ENCODE measurements around the gene CYB5RL.
A peak's percentile ranks its signal among the peaks of the same experiment; 100 is the strongest.
"Not testable (repeated sequence)": the region's sequence is repeated elsewhere in the genome, so short reads cannot be mapped to it uniquely, and the experiment has no call there.

CYB5RL gene

DNA sequence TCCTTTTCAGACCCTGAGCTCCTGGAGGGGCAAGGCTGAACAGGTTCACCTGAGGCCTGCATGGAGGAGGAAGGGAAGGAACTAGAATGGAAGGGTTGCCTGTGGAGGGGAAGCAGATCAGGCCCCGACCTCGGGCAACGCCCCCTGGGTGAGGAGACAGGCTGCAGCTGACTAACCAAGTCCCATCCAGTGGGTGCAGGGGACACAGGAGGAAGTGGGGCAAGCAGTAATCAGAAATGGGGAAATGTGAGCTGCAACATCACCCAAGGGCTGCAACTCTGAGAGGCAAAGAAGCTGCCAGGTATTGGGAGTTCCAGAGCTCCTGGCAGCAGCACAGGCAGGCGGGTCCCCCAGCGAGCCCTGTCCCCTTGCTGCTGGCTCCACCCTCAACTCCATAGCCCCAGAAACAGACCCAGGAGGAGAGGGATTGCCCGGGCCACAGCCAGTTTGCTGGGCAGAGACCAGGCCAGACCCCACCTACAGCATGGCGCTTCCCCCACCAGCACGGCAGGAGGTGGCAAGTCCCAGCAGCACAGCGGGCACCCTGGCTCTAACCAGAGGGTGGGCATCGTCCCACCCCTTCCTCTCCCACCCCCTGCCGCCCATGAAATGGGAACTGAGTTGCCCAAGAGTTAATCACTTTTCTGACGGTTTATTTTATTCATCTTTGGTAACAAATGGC is 38.7 kb upstream of the CYB5RL start:
- Histone ChIP-seq H3K36me3 (replicated peaks; ENCODE audit: low read depth, low read length) (no peaks in the 10 kb centered on the region), H3K79me2 (ENCODE audit: low read length) (no peaks in the 10 kb centered on the region)

DNA sequence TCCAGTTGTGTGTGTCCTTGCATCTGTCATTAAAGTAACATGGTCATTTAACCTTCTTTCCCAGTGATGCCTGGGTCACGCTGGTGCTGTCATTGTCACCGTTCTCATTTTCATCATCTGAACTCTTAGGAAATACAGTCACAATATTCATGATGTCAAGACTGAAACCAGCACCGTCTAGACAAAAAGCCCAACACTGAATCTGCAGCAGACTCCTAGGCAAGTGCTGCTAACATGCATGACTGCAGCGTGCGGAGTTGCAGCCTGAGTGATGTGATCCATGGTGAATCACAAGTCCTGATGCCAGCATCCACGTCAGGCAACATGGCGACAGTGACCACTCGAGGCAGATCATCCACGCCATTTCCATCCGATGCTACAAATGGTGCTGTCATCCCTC is 37.8 kb upstream of the CYB5RL start:
- no peaks in the 10 kb centered on the region for H3K36me3 ChIP-seq (replicated peaks; ENCODE audit: low read depth, low read length)
- no peaks in the 10 kb centered on the region for H3K27me3 ChIP-seq (ENCODE audit: low read depth, low read length)
- H3K4me1 ChIP-seq (ENCODE audit: low read length), result peaks cover 6% of the 10 kb centered on the region
- no peaks in the 10 kb centered on the region for H3K9me3 ChIP-seq (ENCODE audit: insufficient read depth, low read length)
- no peak for TF ChIP-seq EZH2phosphoT487 (IDR thresholded peaks at IDR 0.05; ENCODE audit: low read depth)
- TF ChIP-seq, protein P1, sequence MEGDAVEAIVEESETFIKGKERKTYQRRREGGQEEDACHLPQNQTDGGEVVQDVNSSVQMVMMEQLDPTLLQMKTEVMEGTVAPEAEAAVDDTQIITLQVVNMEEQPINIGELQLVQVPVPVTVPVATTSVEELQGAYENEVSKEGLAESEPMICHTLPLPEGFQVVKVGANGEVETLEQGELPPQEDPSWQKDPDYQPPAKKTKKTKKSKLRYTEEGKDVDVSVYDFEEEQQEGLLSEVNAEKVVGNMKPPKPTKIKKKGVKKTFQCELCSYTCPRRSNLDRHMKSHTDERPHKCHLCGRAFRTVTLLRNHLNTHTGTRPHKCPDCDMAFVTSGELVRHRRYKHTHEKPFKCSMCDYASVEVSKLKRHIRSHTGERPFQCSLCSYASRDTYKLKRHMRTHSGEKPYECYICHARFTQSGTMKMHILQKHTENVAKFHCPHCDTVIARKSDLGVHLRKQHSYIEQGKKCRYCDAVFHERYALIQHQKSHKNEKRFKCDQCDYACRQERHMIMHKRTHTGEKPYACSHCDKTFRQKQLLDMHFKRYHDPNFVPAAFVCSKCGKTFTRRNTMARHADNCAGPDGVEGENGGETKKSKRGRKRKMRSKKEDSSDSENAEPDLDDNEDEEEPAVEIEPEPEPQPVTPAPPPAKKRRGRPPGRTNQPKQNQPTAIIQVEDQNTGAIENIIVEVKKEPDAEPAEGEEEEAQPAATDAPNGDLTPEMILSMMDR (IDR thresholded peaks at IDR 0.05; ENCODE audit: low read depth, low read length), result no peak
- no peak overlapping the region for H3K9ac ChIP-seq (ENCODE audit: low read length)
- no peaks in the 10 kb centered on the region for H3K79me2 ChIP-seq (ENCODE audit: low read length)
- no peak overlapping the region for H3K4me2 ChIP-seq (ENCODE audit: low read length)
- no peak overlapping the region for H3K4me3 ChIP-seq (ENCODE audit: low read length)
- no peak overlapping the region for H2AFZ ChIP-seq (ENCODE audit: low read depth, low read length)
- H3K27ac ChIP-seq (ENCODE audit: low read length), result no peak overlapping the region
- H4K20me1 ChIP-seq (ENCODE audit: insufficient read depth, low read length), result no peaks in the 10 kb centered on the region

More for the DNA sequence above, 38.7 kb upstream of the CYB5RL start:
- TF ChIP-seq, protein P1 (IDR thresholded peaks at IDR 0.05; ENCODE audit: low read depth, low read length), result no peak
- TF ChIP-seq EZH2phosphoT487 (IDR thresholded peaks at IDR 0.05; ENCODE audit: low read depth), result no peak
- H3K9me3 ChIP-seq (ENCODE audit: insufficient read depth, low read length), result no peaks in the 10 kb centered on the region
- H3K4me3 ChIP-seq (ENCODE audit: low read length), result no peak overlapping the region
- no peak overlapping the region for H3K9ac ChIP-seq (ENCODE audit: low read length)
- H4K20me1 ChIP-seq (ENCODE audit: insufficient read depth, low read length), result no peaks in the 10 kb centered on the region
- no peak overlapping the region for H2AFZ ChIP-seq (ENCODE audit: low read depth, low read length)
- H3K4me2 ChIP-seq (ENCODE audit: low read length), result peak overlapping the region; percentile 26
- H3K27me3 ChIP-seq (ENCODE audit: low read depth, low read length), result no peaks in the 10 kb centered on the region
- peaks cover 6% of the 10 kb centered on the region for H3K4me1 ChIP-seq (ENCODE audit: low read length)
- no peak overlapping the region for H3K27ac ChIP-seq (ENCODE audit: low read length)

DNA sequence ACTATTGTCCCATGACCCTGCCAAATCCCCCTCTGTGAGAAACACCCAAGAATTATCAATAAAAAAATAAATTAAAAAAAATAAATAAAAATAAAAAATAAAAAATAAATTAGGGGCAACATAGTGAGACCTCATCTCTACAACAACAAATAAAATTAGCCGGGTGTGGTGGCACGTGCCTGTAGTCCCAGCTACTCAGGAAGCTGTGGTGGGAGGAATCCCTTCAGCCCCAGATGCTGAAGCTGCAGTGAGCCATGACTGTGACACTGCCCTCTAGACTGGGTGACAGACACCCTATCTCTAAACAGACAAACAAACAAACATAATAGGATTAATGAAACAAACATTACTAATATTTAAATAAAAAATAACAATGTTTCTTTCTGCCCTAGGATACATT is 34.5 kb upstream of the CYB5RL start:
- no peak overlapping the region for H3K27ac ChIP-seq (ENCODE audit: low read length)
- no peaks in the 10 kb centered on the region for H3K36me3 ChIP-seq (replicated peaks; ENCODE audit: low read depth, low read length)

DNA sequence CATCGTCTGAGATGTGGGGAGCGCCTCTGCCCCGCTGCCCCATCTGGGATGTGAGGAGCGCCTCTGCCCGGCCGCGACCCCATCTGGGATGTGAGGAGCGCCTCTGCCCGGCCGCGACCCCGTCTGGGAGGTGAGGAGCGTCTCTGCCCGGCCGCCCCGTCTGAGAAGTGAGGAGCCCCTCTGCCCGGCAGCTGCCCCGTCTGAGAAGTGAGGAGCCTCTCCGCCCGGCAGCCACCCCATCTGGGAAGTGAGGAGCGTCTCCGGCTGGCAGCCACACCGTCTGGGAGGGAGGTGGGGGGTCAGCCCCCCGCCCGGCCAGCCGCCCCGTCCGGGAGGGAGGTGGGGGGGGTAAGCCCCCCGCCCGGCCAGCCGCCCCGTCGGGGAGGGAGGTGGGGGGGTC is 33.4 kb upstream of the CYB5RL start:
- H3K9me3 ChIP-seq (ENCODE audit: insufficient read depth, low read length); H3K36me3 ChIP-seq (replicated peaks; ENCODE audit: low read depth, low read length); H3K27ac ChIP-seq (ENCODE audit: low read length); H3K4me3 ChIP-seq (ENCODE audit: low read length); H4K20me1 ChIP-seq (ENCODE audit: insufficient read depth, low read length); H3K79me2 ChIP-seq (ENCODE audit: low read length); H2AFZ ChIP-seq (ENCODE audit: low read depth, low read length); H3K9ac ChIP-seq (ENCODE audit: low read length); H3K27me3 ChIP-seq (ENCODE audit: low read depth, low read length); H3K4me1 ChIP-seq (ENCODE audit: low read length); H3K4me2 ChIP-seq (ENCODE audit: low read length): not testable (repeated sequence)

More for the DNA sequence above, 34.5 kb upstream of the CYB5RL start:
- Histone ChIP-seq H2AFZ (ENCODE audit: low read depth, low read length) (no peak overlapping the region), H3K27me3 (ENCODE audit: low read depth, low read length) (no peaks in the 10 kb centered on the region), H3K9ac (ENCODE audit: low read length) (no peak overlapping the region), H3K9me3 (ENCODE audit: insufficient read depth, low read length) (no peaks in the 10 kb centered on the region), H3K4me2 (ENCODE audit: low read length) (no peak overlapping the region), H3K4me3 (ENCODE audit: low read length) (no peak overlapping the region), H3K4me1 (ENCODE audit: low read length) (peaks cover 6% of the 10 kb centered on the region), H3K79me2 (ENCODE audit: low read length) (no peaks in the 10 kb centered on the region), H4K20me1 (ENCODE audit: insufficient read depth, low read length) (no peaks in the 10 kb centered on the region)
- TF ChIP-seq, protein P1 (IDR thresholded peaks at IDR 0.05; ENCODE audit: low read depth, low read length), result no peak
- TF ChIP-seq EZH2phosphoT487 (IDR thresholded peaks at IDR 0.05; ENCODE audit: low read depth), result no peak

Data from OCI-LY3 (cell line).